ENCODE measurements around the gene NAPSA.

The NAPSA gene

DNA sequence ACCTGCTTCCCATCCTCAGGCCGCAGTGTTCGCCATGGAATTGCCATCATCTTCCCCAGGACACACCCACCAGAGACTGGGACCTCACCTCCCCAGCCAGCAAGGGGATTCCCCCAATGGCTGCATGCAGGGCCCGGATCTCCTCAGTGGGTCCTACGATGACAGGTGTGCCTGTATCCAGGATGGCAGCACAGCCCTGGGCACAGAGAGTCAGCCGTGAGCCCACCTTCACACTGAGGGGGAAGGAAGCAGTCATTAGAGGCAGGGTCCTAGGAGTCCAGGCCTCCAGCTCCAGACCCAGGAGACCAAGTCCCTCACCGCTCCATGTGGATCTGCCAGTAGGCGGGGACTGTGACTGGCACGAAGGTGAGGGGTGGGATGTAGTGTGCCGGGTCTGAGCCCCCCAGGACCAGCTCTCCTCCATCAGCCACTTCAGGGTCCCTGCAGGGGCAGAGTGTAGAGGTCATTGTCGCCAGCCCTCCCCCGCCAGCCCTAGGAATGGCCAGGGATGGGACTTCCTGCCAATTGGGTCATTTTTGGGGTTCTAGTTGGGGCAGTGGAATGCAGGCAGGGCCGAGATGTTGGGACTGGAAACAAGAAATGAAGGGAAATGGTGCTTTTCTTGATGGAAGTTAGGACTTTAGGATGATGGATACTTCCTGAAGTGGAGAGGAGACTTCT is 30.6 kb downstream of the NAPSA start:
- H3K9me3 ChIP-seq (ENCODE audit: low read length), result no peaks in the 10 kb centered on the region
- H3K4me1 ChIP-seq (ENCODE audit: insufficient read depth, low read length, severe bottlenecking), result peaks cover 48% of the 10 kb centered on the region
- H3K9me2 ChIP-seq (ENCODE audit: low read depth, low read length), result no peaks in the 10 kb centered on the region
- no peak overlapping the region for H2AFZ ChIP-seq (ENCODE audit: low read length)
- peaks cover 48% of the 10 kb centered on the region for H3K36me3 ChIP-seq (ENCODE audit: insufficient read depth, low read length)
- H3F3A ChIP-seq (ENCODE audit: insufficient read depth, low read length), result peaks cover 4% of the 10 kb centered on the region; the same call in 1 of the 2 replicates
- peak overlapping the region; percentile 60 for H3K27ac ChIP-seq (ENCODE audit: low read depth, low read length, poor library complexity, severe bottlenecking)
- H3K9ac ChIP-seq (ENCODE audit: low read length), result no peak overlapping the region
- H3K4me3 ChIP-seq (ENCODE audit: low read depth, low read length, poor library complexity, severe bottlenecking), result no peak overlapping the region
- H3K4me2 ChIP-seq (ENCODE audit: low read length), result no peak overlapping the region
- no peaks in the 10 kb centered on the region for H3K27me3 ChIP-seq (ENCODE audit: insufficient read depth, low read length)
- H3K79me2 ChIP-seq (ENCODE audit: insufficient read depth, low read length), result peaks cover 9% of the 10 kb centered on the region
- no peaks in the 10 kb centered on the region for H4K20me1 ChIP-seq (ENCODE audit: insufficient read depth, low read length)
- TF ChIP-seq, protein P1, sequence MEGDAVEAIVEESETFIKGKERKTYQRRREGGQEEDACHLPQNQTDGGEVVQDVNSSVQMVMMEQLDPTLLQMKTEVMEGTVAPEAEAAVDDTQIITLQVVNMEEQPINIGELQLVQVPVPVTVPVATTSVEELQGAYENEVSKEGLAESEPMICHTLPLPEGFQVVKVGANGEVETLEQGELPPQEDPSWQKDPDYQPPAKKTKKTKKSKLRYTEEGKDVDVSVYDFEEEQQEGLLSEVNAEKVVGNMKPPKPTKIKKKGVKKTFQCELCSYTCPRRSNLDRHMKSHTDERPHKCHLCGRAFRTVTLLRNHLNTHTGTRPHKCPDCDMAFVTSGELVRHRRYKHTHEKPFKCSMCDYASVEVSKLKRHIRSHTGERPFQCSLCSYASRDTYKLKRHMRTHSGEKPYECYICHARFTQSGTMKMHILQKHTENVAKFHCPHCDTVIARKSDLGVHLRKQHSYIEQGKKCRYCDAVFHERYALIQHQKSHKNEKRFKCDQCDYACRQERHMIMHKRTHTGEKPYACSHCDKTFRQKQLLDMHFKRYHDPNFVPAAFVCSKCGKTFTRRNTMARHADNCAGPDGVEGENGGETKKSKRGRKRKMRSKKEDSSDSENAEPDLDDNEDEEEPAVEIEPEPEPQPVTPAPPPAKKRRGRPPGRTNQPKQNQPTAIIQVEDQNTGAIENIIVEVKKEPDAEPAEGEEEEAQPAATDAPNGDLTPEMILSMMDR (IDR thresholded peaks at IDR 0.05; ENCODE audit: low read length), result no peak
- TF ChIP-seq EZH2 (IDR thresholded peaks at IDR 0.05; ENCODE audit: borderline replicate concordance, low read length), result no peak

DNA sequence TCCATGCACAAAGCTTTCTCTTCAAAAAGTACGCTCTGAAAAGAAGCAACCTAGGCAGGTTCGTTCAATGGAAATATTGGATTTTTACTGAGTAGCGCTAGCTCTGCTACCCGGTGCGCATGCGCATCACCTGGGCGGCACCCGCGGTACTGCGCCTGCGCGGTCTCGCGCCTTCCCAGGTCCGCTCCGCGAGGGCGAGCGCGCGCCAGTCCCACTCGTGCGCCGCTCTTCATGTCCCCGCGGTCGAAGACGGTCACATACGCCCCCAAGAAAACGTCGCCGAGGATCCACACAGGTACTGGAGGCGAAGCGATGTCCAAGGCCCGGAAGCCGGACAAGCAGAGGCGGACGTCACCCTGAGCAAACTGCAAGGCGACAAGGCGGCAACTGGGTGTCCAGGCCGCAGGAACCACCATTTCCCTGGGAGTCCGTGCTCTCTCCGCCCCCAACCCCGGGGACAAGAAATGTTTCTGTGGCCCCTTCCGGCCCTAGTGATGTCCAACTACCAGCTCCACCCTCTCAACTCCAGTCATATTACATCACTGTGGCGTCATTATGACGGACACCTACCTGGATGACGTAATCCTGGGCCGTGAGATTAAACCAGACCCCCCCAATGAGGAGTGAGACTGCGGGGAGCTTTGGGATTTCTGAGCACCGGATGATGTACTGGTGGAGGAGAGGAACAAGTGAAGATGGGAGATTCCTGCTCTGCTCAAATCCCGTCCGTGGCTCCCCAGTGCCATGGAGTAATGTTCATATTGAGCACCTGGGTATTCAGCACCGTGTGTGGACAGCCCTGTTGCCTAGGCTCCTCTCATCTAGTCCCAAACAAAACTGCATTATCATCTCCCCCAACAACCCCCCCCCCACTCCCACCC is 31.5 kb downstream of the NAPSA start:
- Histone ChIP-seq H3K4me2 (ENCODE audit: low read length) (peak overlapping the region; percentile 87), H3K9ac (ENCODE audit: low read length) (peak overlapping the region; percentile 61), H3K79me2 (ENCODE audit: insufficient read depth, low read length) (no peaks in the 10 kb centered on the region), H3F3A (ENCODE audit: insufficient read depth, low read length) (peaks cover 4% of the 10 kb centered on the region; the same call in 1 of the 2 replicates), H3K36me3 (ENCODE audit: insufficient read depth, low read length) (peaks cover 39% of the 10 kb centered on the region), H3K4me1 (ENCODE audit: insufficient read depth, low read length, severe bottlenecking) (peaks cover 51% of the 10 kb centered on the region), H3K4me3 (ENCODE audit: low read depth, low read length, poor library complexity, severe bottlenecking) (peak overlapping the region; percentile 69), H3K9me2 (ENCODE audit: low read depth, low read length) (no peaks in the 10 kb centered on the region), H3K9me3 (ENCODE audit: low read length) (no peaks in the 10 kb centered on the region), H4K20me1 (ENCODE audit: insufficient read depth, low read length) (no peaks in the 10 kb centered on the region), H2AFZ (ENCODE audit: low read length) (no peak overlapping the region), H3K27me3 (ENCODE audit: insufficient read depth, low read length) (no peaks in the 10 kb centered on the region), H3K27ac (ENCODE audit: low read depth, low read length, poor library complexity, severe bottlenecking) (peak overlapping the region; percentile 87)
- no peak for TF ChIP-seq EZH2 (IDR thresholded peaks at IDR 0.05; ENCODE audit: borderline replicate concordance, low read length)
- TF ChIP-seq, protein P1 (IDR thresholded peaks at IDR 0.05; ENCODE audit: low read length), result no peak

DNA sequence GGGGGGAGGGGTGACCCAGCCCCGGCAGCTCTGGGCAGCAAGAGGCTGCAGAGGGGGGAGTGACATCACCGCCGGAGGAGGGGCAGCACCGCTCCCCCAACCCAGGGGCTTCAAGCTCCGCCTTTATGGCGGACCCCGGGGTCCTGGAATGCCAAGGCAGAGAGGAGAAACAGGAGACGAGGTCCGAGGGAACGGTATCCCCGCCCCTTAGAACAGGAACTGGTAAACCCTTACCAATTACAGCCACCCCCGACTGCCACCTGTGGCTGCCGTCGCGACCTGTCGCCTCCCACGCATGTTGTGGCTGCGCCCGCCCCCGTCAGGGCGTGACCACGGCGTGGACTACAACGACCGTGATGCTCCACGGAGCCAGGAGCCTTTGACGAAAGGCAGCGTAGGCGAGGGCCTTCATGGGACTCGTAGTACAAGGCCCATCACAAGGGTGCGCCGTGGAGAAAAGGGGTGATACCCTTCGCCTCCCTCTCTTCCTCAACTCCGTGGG is 32.2 kb downstream of the NAPSA start:
- Histone ChIP-seq H3K27ac (ENCODE audit: low read depth, low read length, poor library complexity, severe bottlenecking) (peak overlapping the region; percentile 87), H3K4me2 (ENCODE audit: low read length) (peak overlapping the region; percentile 87), H3K79me2 (ENCODE audit: insufficient read depth, low read length) (no peaks in the 10 kb centered on the region), H3K36me3 (ENCODE audit: insufficient read depth, low read length) (peaks cover 34% of the 10 kb centered on the region), H4K20me1 (ENCODE audit: insufficient read depth, low read length) (no peaks in the 10 kb centered on the region), H3K9me3 (ENCODE audit: low read length) (no peaks in the 10 kb centered on the region), H3K9ac (ENCODE audit: low read length) (peak overlapping the region; percentile 61), H3F3A (ENCODE audit: insufficient read depth, low read length) (peaks cover 4% of the 10 kb centered on the region; the same call in 1 of the 2 replicates), H3K4me1 (ENCODE audit: insufficient read depth, low read length, severe bottlenecking) (peaks cover 54% of the 10 kb centered on the region), H3K4me3 (ENCODE audit: low read depth, low read length, poor library complexity, severe bottlenecking) (peak overlapping the region; percentile 69), H2AFZ (ENCODE audit: low read length) (no peak overlapping the region), H3K27me3 (ENCODE audit: insufficient read depth, low read length) (no peaks in the 10 kb centered on the region), H3K9me2 (ENCODE audit: low read depth, low read length) (no peaks in the 10 kb centered on the region)
- TF ChIP-seq, protein P1 (IDR thresholded peaks at IDR 0.05; ENCODE audit: low read length), result no peak
- TF ChIP-seq EZH2 (IDR thresholded peaks at IDR 0.05; ENCODE audit: borderline replicate concordance, low read length), result no peak

Measured in OCI-LY1 (cell line).